Testis (tissue), 3 donors: ENCODE measurements around the gene RHOF. TPM values are rescaled to one million over a fixed set of nuclear protein-coding genes. Genes with fewer than 3 reads are reported as not detected.

Experiments used
- DNase-seq: peaks from one replicate; pipeline ENCODE4 v3.0.0-alpha.2; 2019
- H3K27ac ChIP-seq, 2 donors: fragments of 200-600 bp; sonication (generic); one replicate each; pipeline ENCODE4 v1.5.1; 2019
- H3K27me3 ChIP-seq: fragments of 200-600 bp; sonication (generic); one replicate; pipeline ENCODE4 v1.5.1; 2019
- H3K36me3 ChIP-seq: fragments of 200-600 bp; sonication (generic); one replicate; pipeline ENCODE4 v1.5.1; 2017; ENCODE audit warnings: low read depth; ENCODE audit errors: missing control alignments
- H3K4me1 ChIP-seq: fragments of 200-600 bp; sonication (generic); one replicate; pipeline ENCODE4 v1.5.1; 2019
- H3K4me3 ChIP-seq, 2 donors: fragments of 200-600 bp; sonication (generic); one replicate each; pipeline ENCODE4 v1.5.1; 2017 to 2019
- H3K9me3 ChIP-seq: fragments of 200-600 bp; sonication (generic); one replicate; pipeline ENCODE4 v1.5.1; 2017
- POLR2A ChIP-seq: fragments of 450-650 bp; IDR thresholded peaks from one replicate; pipeline ENCODE4 v1.6.1; 2017; ENCODE audit warnings: antibody characterized with exemption, mild to moderate bottlenecking, moderate library complexity
- WGBS, 2 donors: methylation state at CpG; one replicate each; pipeline ENCODE4 v1.1.5; 2018; 5-methylcytosine and 5-hydroxymethylcytosine counted together
- intact Hi-C: fragments of 100-400 bp; cut with DNase I; formaldehyde crosslinking; loops from one replicate; pipeline ENCODE4 v1.15.1; 2023; ENCODE audit warnings: low total_unique reads
- polyA plus RNA-seq: library from polyadenylated mRNA; stranded (reverse); fragments of 350-450 nt; fragmentation: Illumina TruSeq; extraction: RNeasy Lipid Tissue Mini Kit (QIAGEN cat#74804); gene quantifications from one replicate; pipeline ENCODE4 v1.2.3, GENCODE V29; 2014; ENCODE audit warnings: low read depth, low replicate concordance; ENCODE audit not compliant: insufficient read depth
- total RNA-seq, 2 donors: library from RNA; depleted of rRNA; stranded (reverse); fragments of >200 nt; gene quantifications; one replicate each; pipeline ENCODE4 v1.2.3, GENCODE V29; 2016
- TF ChIP-seq, protein P1 (sequence below), 3 experiments: fragments of 450-650 bp in 2 of 3; fragments of 200-600 bp in 1 of 3; sonication (generic) in 1 of 3; IDR thresholded peaks; one replicate each; pipeline ENCODE4 v1.5.1; 2016 to 2019; ENCODE audit warnings: antibody characterized with exemption in 3 of 3, mild to moderate bottlenecking in 2 of 3, moderate library complexity in 1 of 3

The RHOF gene
- total and polyA plus RNA-seq, 3 donors from 2014 or later, result 16.9 to 20.5 (median 18.0) TPM

DNA sequence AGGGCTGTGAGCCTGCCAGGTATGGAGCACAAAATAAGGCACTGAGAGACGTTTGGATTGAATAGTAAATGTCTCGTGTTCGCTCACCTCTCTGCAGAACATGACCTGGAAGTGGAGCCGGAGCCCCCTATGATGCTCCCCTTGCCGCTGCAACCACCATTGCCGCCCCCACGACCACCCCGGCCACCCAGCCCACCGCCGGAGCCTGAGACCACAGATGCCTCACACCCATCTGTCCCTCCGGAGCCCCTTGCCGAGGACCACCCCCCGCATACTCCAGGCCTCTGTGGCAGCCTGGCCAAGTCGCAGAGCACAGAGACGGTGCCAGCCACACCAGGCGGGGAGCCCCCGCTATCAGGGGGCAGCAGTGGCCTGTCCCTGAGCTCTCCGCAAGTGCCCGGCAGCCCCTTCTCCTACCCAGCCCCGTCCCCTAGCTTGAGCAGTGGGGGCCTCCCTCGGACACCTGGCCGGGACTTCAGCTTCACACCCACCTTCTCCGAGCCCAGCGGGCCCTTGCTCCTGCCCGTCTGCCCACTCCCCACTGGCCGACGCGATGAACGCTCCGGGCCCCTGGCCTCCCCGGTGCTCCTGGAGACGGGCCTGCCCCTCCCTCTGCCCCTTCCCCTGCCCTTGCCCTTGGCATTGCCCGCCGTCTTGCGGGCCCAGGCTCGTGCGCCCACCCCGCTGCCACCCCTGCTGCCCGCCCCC is 29.1 kb upstream of the RHOF start:
- no peak for DNase-seq
- no peaks in the 10 kb centered on the region for H3K36me3 ChIP-seq
- intact Hi-C loops, result no loop called here

DNA sequence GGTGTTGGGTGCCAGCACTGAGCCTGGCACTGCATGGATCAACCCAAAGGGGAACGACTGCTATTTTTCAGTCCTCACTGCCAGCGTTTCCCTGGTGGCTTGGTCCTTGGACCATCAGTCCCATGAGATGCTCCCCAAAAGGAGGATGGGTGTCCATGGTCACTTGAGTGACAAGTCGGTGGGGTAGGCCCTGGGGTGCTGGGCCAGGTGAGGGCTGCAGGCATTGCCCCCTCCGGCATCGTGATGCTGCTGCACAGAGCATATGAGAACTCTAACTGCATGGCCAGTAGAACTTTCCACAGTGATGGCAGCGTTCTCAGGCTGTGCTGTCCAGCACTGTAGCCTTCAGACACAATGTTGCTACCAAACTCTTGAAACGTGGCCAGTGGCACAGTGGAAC is 26.6 kb upstream of the RHOF start:
- 58 to 70% methylated on average over 5 to 7 of the region's 7 CpGs for WGBS, 2 donors
- Histone ChIP-seq H3K27ac (no peak overlapping the region), H3K36me3 (no peaks in the 10 kb centered on the region), H3K4me1 (no peaks in the 10 kb centered on the region), H3K4me3 (no peak overlapping the region), H3K9me3 (no peaks in the 10 kb centered on the region), H3K27me3 (no peaks in the 10 kb centered on the region)
- intact Hi-C loops, result no loop called here
- no peak for DNase-seq
- TF ChIP-seq, protein P1, sequence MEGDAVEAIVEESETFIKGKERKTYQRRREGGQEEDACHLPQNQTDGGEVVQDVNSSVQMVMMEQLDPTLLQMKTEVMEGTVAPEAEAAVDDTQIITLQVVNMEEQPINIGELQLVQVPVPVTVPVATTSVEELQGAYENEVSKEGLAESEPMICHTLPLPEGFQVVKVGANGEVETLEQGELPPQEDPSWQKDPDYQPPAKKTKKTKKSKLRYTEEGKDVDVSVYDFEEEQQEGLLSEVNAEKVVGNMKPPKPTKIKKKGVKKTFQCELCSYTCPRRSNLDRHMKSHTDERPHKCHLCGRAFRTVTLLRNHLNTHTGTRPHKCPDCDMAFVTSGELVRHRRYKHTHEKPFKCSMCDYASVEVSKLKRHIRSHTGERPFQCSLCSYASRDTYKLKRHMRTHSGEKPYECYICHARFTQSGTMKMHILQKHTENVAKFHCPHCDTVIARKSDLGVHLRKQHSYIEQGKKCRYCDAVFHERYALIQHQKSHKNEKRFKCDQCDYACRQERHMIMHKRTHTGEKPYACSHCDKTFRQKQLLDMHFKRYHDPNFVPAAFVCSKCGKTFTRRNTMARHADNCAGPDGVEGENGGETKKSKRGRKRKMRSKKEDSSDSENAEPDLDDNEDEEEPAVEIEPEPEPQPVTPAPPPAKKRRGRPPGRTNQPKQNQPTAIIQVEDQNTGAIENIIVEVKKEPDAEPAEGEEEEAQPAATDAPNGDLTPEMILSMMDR (IDR thresholded peaks at IDR 0.05), result no peak
- no peak for TF ChIP-seq POLR2A

More for the DNA sequence above, 29.1 kb upstream of the RHOF start:
- no peaks in the 10 kb centered on the region for H3K9me3 ChIP-seq
- H3K4me1 ChIP-seq, result no peaks in the 10 kb centered on the region
- no peak overlapping the region for H3K4me3 ChIP-seq
- H3K27ac ChIP-seq, result no peak overlapping the region
- H3K27me3 ChIP-seq, result no peaks in the 10 kb centered on the region
- 89% methylated on average over 23 to 39 of the region's 39 CpGs for WGBS, 2 donors
- TF ChIP-seq POLR2A, result no peak
- TF ChIP-seq, protein P1 (IDR thresholded peaks at IDR 0.05), result no peak

DNA sequence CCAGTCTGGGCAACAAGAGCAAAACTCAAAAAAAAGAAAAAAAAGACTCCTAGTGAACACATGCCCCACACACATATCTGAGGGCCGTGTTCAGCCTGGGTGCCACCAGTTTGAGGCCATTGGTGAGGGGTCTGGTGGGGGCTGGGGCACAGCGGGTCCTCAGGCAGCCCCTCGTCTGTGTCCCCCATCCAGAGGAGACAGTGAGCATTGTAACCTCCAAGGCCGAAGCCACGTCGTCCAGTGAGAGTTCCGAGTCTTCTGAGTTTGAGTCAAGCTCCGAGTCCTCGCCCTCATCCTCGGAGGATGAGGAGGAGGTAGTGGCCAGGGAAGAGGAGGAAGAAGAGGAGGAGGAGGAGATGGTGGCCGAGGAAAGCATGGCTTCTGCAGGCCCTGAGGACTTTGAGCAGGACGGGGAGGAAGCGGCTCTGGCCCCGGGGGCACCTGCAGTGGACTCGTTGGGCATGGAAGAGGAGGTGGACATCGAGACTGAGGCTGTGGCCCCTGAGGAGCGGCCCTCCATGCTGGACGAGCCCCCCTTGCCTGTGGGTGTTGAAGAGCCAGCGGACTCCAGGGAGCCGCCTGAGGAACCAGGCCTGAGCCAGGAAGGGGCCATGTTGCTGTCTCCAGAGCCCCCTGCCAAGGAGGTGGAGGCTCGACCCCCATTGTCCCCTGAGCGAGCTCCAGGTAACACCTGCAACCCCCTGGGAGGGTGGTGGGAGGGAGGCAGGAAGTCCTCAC is 25.9 kb upstream of the RHOF start:
- Histone ChIP-seq H3K4me3 (no peak overlapping the region), H3K9me3 (no peaks in the 10 kb centered on the region), H3K27ac (no peak overlapping the region), H3K27me3 (no peaks in the 10 kb centered on the region), H3K36me3 (no peaks in the 10 kb centered on the region), H3K4me1 (no peaks in the 10 kb centered on the region)
- 91 to 94% methylated on average over 11 to 22 of the region's 22 CpGs for WGBS, 2 donors
- intact Hi-C loops, result no loop called here
- DNase-seq, result no peak
- TF ChIP-seq POLR2A, result no peak
- TF ChIP-seq, protein P1 (IDR thresholded peaks at IDR 0.05), result no peak

DNA sequence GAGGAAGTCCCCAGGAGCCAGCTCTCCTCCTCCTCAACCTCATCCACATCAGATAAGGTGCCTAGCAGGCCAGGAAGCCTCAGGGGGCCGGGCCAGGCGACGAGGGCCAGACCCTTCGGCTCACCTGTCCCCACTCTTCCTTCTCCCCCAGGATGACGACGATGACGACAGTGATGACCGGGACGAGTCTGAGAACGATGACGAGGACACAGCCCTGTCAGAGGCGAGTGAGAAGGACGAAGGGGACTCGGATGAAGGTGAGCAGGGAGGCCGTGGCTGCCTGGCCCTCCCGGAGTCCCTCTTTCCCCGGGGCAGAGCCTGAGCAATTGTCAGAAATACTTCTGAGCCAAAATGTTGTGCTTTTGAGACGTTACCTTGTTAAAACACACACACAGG is 24.2 kb upstream of the RHOF start:
- TF ChIP-seq, protein P1 (IDR thresholded peaks at IDR 0.05), result no peak
- no peak for TF ChIP-seq POLR2A
- peaks cover 13% of the 10 kb centered on the region for H3K4me1 ChIP-seq
- no peak for DNase-seq
- no peak overlapping the region for H3K4me3 ChIP-seq
- WGBS, 2 donors, result 91 to 96% methylated on average over 18 of the region's 18 CpGs
- no peaks in the 10 kb centered on the region for H3K27me3 ChIP-seq
- no peaks in the 10 kb centered on the region for H3K36me3 ChIP-seq
- H3K27ac ChIP-seq, result no peak overlapping the region
- intact Hi-C loops, result no loop called here
- H3K9me3 ChIP-seq, result no peaks in the 10 kb centered on the region
